GM15510 (cell line): ENCODE data around the gene PPP1R14C.

Experiments
- POLR2A ChIP-seq: IDR thresholded peaks from 3 replicates; pipeline ENCODE4 v1.6.1; 2011; ENCODE audit warnings: borderline replicate concordance; ENCODE audit not compliant: insufficient read length; ENCODE audit errors: extremely low read depth

Gene PPP1R14C, protein sequence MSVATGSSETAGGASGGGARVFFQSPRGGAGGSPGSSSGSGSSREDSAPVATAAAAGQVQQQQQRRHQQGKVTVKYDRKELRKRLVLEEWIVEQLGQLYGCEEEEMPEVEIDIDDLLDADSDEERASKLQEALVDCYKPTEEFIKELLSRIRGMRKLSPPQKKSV

DNA sequence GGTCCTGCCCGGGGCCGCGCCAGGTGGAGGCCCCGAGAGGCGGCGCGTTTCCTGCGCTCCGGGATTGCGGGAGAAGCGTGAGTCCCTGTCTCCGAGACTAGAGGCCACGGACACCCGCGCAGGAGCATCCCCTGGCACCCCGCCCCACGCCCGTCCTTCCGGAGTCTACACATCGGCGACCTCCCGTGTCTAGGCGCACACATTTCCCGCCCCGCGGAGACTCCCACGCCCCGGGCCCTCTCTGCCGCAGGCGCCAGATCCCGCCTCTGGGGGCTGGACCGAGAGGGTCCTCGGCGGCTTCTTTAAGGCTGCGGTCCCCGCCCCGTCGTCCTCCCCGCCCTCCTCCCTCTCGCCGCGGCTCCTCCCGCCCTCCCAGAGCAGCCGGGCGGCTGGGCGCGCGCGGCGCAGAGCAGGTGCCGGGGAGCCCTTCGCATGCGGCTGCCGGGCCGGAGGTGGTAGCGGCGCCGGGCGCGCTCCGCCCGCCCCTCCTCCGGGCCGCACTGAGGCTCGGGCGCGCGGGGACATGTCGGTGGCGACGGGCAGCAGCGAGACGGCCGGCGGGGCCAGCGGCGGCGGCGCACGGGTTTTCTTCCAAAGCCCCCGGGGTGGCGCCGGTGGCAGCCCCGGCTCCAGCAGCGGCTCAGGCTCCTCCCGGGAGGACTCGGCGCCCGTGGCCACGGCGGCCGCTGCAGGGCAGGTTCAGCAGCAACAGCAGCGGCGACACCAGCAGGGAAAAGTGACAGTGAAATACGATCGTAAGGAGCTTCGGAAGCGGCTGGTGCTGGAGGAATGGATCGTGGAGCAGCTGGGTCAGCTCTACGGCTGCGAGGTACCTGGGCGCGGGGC, at the start of gene PPP1R14C:
Gene PPP1R14C (plus strand): TSS at position 375 of the 846 bp plus-strand sequence. CDS start 149 bp downstream, at position 524.
- TF ChIP-seq POLR2A, result no peak

DNA sequence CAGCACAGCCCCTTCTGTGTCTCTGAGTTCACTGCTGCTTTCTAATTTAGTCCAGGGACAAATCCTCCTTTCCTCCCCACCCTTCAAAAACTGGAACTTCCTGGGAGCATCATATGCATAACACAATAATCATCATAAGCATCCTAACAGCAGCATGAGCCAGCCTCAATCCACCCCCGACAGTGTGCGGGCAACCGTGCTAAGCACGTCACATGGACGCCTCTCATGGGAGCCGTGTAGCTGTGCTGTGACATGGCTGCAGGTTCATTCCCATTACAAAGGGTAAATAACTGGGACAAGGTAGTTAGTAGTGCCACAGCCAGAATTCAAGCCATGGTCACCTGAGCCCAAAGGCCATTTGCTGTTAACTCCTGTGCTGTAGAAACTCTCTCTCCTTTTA, 49.4 kb upstream of the PPP1R14C start:
- no peak for TF ChIP-seq POLR2A

DNA sequence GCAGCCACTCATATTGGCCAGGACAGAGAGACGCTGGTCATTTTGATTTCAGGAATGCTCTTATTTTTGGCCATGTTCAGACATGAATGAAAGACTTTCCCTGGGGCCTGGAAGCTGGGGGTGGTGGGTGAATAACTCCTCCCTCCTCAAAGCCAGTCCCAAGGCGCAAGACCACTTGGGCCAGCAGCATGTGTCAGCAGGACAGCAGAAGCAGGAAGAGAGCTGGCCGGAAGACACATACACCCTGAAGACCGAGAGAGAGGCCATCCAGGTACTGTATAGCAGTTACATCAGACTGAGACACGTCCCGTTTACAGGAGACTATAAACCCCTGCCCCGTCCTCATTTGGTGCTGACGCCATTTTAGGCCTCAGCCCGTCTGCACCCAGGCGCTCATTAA, 44.7 kb upstream of the PPP1R14C start:
- TF ChIP-seq POLR2A, result no peak

DNA sequence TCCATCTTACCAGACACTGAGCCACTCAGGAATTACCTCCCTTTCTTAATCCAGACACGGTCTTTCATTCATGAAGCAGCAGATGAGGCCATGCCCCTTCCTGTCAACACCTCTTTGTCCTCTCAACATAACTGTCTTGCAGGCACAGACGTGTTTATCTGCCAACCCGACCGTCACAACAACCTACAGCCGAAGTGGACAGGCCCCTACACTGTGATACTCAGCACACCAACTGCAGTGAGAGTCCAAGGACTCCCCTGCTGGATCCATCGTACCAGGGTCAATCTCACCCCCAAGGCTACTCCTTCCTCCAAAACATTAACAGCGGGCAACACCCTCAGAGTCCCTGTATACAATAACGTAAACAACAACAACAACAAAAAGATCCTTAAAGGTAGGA, 43.3 kb upstream of the PPP1R14C start:
- TF ChIP-seq POLR2A, result no peak

DNA sequence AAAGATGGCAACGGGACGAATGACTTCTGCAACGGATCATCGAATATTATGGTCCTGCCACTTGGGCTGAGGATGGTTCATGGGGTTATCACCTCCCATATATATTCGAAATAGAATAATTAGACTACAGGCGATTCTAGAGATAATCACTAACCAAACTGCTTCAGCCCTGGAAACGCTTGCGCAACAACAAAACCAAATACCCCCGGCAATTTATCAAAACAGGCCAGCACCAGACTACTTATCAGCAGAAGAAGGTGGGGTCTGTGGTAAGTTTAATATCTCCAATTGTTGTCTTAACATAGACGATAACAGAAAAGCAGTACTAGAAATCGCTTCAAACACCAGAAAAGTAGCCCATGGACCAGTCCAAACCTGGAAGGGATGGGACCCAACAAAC, 42.9 kb upstream of the PPP1R14C start:
- TF ChIP-seq POLR2A, result no peak

DNA sequence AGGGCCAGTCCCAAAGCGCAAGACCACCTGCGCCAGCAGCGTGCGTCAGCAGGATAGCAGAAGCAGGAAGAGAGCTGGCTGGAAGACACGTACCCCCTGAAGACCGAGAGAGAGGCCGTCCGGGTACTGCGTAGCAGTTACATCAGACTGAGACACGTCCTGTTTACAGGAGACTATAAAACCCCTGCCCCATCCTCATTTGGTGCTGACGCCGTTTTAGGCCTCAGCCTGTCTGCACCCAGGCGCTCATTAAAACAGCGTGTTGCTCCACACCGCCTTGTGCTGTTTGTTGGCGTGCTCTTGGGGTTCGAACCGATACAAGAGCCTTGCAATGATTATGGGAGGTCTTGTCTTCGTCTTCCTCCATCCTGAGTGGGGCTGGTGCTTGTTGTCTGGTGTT, 42.1 kb upstream of the PPP1R14C start:
- no peak for TF ChIP-seq POLR2A

DNA sequence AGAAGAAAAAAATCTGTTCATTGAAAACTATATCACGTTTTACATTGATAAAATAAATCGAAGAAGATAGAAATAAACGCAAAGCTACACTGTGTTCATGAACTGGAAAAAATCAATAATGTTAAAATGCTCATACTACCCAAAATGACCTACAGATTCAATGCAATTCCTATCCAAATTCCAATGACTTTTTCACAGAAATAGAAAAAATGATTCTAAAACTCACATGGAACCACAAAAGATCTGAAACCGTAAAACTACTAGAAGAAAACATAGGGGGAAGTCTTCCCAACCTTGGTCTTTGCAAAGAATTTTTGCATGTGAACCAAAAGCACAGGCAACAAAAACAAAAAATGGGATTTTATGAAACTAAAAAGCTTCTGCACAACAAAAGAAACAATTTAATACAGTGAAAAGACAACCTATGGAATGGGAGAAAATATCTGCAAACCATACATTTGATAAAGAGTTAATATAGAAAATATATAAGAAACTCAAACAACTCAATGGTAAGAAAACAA, 40.0 kb upstream of the PPP1R14C start:
- no peak for TF ChIP-seq POLR2A

DNA sequence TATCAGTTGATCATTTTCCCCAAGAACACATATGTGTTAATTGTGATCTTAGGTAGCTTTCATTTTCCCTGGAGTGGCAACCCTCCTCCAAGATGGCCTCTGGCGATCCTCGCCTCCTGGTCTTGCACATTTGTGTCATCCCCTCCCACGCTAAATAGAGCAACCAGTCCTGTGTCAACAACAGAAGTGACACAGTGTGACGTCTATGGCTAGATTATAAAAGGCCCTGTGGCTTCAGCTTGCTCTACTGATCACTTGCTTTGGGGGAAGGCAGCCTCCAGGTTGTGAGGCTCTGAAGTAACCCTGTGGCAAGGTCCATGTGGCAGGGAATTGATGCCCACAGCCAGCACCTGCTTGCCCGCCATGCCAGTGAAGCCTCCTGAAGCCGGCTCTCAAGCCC, 30.6 kb upstream of the PPP1R14C start:
- TF ChIP-seq POLR2A, result no peak

DNA sequence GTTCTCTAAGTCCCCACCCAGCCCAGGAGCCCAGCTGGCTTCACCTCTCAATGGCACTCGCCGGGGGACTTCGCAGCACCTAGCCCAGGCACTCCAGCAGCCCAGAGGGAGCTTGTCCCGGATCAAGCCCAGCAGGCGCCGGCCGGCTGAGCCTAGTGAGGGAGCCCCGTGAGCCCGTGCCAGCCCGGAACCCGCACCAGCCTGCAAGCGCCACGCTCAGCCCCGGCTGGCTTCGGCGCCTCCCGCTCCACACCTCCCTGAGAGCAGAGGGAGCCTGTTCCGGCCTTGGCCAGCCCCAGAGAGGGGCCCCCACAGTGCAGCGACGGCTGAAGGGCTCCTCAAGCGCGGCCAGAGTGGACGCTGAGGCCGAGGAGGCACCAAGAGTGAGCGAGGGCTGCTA, 27.1 kb upstream of the PPP1R14C start:
- TF ChIP-seq POLR2A, result no peak

DNA sequence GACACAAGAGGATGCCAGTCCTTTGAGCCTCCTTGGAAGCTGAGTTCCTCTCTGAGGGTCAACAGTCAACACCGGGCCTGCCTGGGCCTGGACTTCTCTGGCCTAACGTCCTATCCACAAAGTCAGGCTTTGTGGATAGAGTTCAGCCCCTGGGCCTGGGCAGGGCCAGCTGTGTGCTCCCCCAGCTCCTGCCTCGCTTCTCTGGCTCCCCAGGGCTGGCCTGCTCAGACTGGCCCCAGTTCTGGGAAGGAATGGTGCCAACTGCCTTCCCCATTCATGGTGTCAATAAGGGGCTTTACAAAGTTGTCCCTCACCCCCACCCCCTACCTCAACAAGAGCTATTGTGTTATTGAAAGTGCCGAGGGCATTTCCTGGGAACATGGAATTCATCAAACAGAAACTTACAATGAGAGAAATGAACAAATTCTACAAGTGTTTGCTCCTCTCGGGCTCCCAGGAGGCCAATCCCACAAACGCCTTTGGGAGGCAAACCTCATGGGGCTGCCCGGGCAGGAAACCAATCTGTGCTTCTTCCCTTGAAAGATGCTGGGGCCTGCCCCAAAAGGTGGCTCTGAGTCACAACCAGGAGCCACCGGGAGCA, 26.5 kb upstream of the PPP1R14C start:
- no peak for TF ChIP-seq POLR2A

DNA sequence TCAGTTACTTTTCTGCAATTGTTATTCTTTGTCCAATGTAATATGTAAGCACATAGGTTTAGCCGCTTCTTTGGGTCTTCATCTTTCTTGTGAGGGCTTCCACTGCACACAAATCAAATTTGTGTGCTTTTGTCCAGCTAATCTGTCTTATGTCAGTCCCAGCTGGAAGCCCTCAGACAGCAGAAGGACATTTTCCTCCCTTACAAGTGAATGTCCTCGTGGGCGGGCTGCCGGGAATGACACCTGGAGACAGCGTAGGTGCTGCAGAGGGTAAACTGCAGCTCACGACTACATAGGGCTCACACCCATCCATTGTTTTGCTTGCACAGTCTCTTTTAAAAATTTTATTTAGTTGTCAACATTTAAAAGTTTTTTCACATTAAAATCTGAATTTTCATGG, 24.6 kb upstream of the PPP1R14C start:
- no peak for TF ChIP-seq POLR2A

DNA sequence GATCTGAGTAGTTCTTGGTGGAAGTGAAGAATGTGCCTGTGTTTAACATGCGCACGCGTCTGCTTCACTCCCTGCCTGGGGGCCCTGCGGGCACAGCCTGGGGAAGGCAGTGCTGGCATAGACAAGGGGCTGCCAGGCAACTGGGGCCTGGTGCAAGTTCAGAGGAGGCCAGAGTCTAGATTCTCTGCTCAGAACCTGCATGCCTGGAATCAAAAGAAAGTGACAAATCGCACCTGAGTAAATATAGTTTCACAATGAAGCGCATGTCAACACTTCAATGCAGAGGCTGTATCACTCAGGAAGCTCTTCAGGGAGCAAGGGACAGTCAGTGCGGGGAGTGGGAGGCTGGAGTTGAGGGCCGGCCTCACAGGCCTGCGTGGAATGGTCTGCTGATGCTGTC, 24.2 kb upstream of the PPP1R14C start:
- TF ChIP-seq POLR2A, result no peak

DNA sequence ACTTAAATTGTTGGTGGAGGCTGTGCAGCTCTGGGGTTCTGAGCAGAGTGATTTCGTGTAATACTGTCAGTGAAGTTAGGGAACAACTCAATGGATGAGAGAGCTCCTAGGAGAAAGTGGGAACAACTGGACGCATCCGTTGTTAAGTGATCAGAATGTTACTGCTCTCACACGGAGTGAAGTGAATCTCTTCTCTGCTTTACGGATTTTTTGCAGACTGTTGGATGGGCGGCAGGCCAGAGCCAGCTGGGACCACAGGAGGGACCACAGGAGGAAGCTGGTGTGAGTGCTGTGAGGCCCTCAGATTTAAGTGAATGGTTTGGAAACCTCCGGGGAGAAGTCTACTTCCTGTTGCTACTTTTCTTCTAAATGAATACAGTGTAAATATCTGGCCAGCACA, 23.7 kb upstream of the PPP1R14C start:
- no peak for TF ChIP-seq POLR2A

DNA sequence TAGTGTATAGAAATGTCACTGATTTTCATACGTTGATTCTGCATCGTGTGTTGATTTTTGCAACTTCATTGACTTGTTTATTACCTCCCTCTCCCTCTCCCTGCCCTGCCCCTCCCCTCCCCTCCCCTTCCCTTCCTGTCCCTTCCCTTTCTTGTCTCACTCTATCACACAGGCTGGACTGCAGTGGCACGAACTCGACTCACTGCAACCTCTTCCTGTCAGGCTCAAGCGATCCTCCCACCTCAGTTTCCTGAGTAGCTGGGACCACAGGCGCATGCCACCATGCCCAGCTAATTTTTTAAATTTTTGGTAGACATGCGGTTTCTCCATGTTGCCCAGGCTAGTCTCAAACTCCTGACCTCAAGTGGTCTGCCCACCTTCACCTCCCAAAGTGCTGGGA, 19.2 kb upstream of the PPP1R14C start:
- TF ChIP-seq POLR2A, result no peak

DNA sequence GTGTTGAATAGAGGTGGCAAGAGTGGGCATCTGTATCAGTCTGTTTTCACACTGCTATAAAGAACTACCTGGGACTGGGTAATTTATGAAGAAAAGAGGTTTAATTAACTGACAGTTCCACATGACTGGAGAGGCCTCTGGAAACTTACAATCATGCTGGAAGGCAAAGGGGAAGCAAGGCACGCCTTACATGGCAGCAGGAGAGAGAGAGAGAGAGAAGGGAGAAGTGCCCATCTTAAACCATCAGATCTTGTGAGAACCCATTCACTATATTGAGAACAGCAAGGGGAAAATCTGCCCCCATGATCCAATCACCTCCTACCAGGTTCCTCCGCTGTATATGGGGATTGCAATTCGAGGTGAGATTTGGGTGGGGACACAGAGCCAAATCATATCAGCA, 18.6 kb upstream of the PPP1R14C start:
- no peak for TF ChIP-seq POLR2A
